Bronchial epithelial cell (primary cell): ENCODE results near the gene SNTB2. TPM values are rescaled to one million over a fixed set of nuclear protein-coding genes. Genes with fewer than 3 reads are reported as not detected.

Experiments
- DNase-seq: peaks from one replicate; pipeline ENCODE4 v3.0.0-alpha.2; 2010; ENCODE audit warnings: low read depth
- FAIRE-seq: peaks from 2 replicates; lab custom pipeline; 2011; peaks lifted over from hg19 to GRCh38; lab: Jason Lieb, UNC
- H3K27me3 ChIP-seq: 2 replicates; pipeline ENCODE4 v1.5.1; 2011; ENCODE audit warnings: low read length; ENCODE audit not compliant: control insufficient read depth, insufficient read depth
- H3K36me3 ChIP-seq: 2 replicates; pipeline ENCODE4 v1.5.1; 2011; ENCODE audit warnings: low read length; ENCODE audit not compliant: control insufficient read depth, insufficient read depth
- H3K4me3 ChIP-seq: 2 replicates; pipeline ENCODE4 v1.5.1; 2011; ENCODE audit warnings: mild to moderate bottlenecking, low read depth, low read length, control low read depth
- total RNA-seq: library from RNA; depleted of rRNA; stranded (reverse); fragments of >200 nt; gene quantifications from 2 replicates; pipeline ENCODE4 v1.2.1, GENCODE V29; 2014
- TF ChIP-seq, protein P1 (sequence below): IDR thresholded peaks from 2 replicates; pipeline ENCODE4 v1.5.1; 2011; ENCODE audit warnings: mild to moderate bottlenecking, moderate library complexity, low read length, control low read depth, inconsistent platforms; ENCODE audit not compliant: insufficient read depth, severe bottlenecking

SNTB2 gene
- total RNA-seq, 1 donor from 2014 or later = 10.5 TPM

- no peak for FAIRE-seq
- TF ChIP-seq, protein P1, sequence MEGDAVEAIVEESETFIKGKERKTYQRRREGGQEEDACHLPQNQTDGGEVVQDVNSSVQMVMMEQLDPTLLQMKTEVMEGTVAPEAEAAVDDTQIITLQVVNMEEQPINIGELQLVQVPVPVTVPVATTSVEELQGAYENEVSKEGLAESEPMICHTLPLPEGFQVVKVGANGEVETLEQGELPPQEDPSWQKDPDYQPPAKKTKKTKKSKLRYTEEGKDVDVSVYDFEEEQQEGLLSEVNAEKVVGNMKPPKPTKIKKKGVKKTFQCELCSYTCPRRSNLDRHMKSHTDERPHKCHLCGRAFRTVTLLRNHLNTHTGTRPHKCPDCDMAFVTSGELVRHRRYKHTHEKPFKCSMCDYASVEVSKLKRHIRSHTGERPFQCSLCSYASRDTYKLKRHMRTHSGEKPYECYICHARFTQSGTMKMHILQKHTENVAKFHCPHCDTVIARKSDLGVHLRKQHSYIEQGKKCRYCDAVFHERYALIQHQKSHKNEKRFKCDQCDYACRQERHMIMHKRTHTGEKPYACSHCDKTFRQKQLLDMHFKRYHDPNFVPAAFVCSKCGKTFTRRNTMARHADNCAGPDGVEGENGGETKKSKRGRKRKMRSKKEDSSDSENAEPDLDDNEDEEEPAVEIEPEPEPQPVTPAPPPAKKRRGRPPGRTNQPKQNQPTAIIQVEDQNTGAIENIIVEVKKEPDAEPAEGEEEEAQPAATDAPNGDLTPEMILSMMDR = no peak
- DNase-seq = no peak
- Histone ChIP-seq H3K27me3 (no peaks in the 10 kb centered on the region), H3K4me3 (no peak overlapping the region), H3K36me3 (peaks cover 2% of the 10 kb centered on the region)
Observed at GRCh38 chr16:69348222-69348621, 161.3 kb downstream of the SNTB2 start.

- H3K4me3 ChIP-seq = no peak overlapping the region
- FAIRE-seq = no peak
- peaks cover 2% of the 10 kb centered on the region for H3K36me3 ChIP-seq
- TF ChIP-seq, protein P1 = no peak
- DNase-seq = no peak
- no peaks in the 10 kb centered on the region for H3K27me3 ChIP-seq
Observed at GRCh38 chr16:69349536-69349935, 162.6 kb downstream of the SNTB2 start.

DNA sequence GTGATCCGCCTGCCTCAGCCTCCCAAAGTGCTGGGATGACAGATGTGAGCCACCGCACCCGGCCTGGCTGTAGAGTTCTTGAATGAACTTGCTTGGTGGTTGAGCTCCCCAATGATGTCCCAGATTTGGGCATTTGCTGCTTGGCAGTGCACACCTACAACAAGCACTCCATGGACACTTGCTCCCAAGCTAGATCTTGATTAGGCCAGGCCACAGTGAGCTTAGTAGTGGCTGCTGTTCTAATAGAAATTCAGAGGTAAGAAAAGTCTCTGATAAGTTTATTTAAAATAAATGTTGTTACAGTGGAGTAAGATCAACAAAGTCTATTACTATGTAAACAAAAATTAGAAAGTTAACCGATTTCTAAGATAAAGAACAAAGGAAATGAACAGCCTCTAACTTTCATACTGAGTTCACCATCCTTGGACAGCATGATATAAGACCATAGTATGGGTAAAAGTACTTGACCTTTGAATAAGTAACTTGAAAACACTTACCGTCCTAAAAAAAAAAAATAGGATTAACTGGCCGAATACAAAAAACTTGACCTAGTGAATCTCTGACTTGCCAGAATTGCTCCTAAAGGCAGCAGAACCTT, 163.7 kb downstream of the SNTB2 start:
- DNase-seq (no peak), FAIRE-seq (no peak)
- TF ChIP-seq, protein P1 = no peak
- Histone ChIP-seq H3K36me3 (peaks cover 2% of the 10 kb centered on the region), H3K4me3 (no peak overlapping the region), H3K27me3 (no peaks in the 10 kb centered on the region)

GRCh38 chr16:69351309-69352027, 164.5 kb downstream of the SNTB2 start, which contains the start of gene TMED6:
Gene TMED6, minus strand, starts transcription at chr16:69351786. Its CDS starts 33 bp downstream, at chr16:69351753.
- FAIRE-seq = no peak
- TF ChIP-seq, protein P1 = no peak
- no peak for DNase-seq
- Histone ChIP-seq H3K27me3 (no peaks in the 10 kb centered on the region), H3K36me3 (peaks cover 5% of the 10 kb centered on the region), H3K4me3 (no peak within 1 kb of the TSS)

Other genes with a start within 250 kb of the SNTB2 start
- 4.7 and 8.4 TPM in 2 replicates for gene HAS3, start 81.5 kb upstream of the SNTB2 start, total RNA-seq
- 34.8 and 42.0 TPM in 2 replicates for gene CHTF8, start 54.6 kb upstream of the SNTB2 start, total RNA-seq
- gene UTP4, start 54.5 kb upstream of the SNTB2 start, total RNA-seq = 12.8 and 21.9 TPM in 2 replicates
- gene VPS4A, start 124.2 kb downstream of the SNTB2 start, total RNA-seq = 41.9 and 45.6 TPM in 2 replicates
- 25.6 and 31.3 TPM in 2 replicates for gene PDF, start 143.4 kb downstream of the SNTB2 start, total RNA-seq
- 18.2 and 18.7 TPM in 2 replicates for gene COG8, start 152.4 kb downstream of the SNTB2 start, total RNA-seq
- gene NIP7, start 152.6 kb downstream of the SNTB2 start, total RNA-seq = 28.8 and 45.5 TPM in 2 replicates
- gene TMED6, start 164.6 kb downstream of the SNTB2 start, total RNA-seq = 0.13 TPM in 1 of 2 replicates, not detected in the other
- 9.1 and 10.0 TPM in 2 replicates for gene TERF2, start 198.8 kb downstream of the SNTB2 start, total RNA-seq
- 39.2 and 42.8 TPM in 2 replicates for gene CYB5B, start 237.5 kb downstream of the SNTB2 start, total RNA-seq